NB4 (cell line): ENCODE measurements around the gene ACSF2.

ENCODE experiments used
- CTCF ChIP-seq: IDR thresholded peaks from one replicate; pipeline ENCODE4 v1.5.1; 2012; ENCODE audit warnings: low read depth, low read length
- POLR2A ChIP-seq: IDR thresholded peaks from 2 replicates; pipeline ENCODE4 v1.6.1; 2011; ENCODE audit warnings: mild to moderate bottlenecking; ENCODE audit not compliant: insufficient read length; ENCODE audit errors: extremely low read depth

GRCh38 chr17:50440172-50440837 is 14.3 kb downstream of the ACSF2 start:
- no peak for TF ChIP-seq CTCF
- TF ChIP-seq POLR2A, result no peak
